BE2C (cell line): Measurements from ENCODE around the gene SEMA5B.

Experiments
- DNase-seq: peaks from one replicate; pipeline ENCODE4 v3.0.0-alpha.2; 2020
- H3K27me3 ChIP-seq: fragments of 250-450 bp; sonication (Bioruptor Pico); 2 replicates; pipeline ENCODE4 v1.5.1; 2020; ENCODE audit warnings: mild to moderate bottlenecking
- H3K36me3 ChIP-seq: fragments of 250-450 bp; sonication (Bioruptor Pico); 2 replicates; pipeline ENCODE4 v1.5.1; 2020; ENCODE audit warnings: mild to moderate bottlenecking
- H3K4me1 ChIP-seq: fragments of 250-450 bp; sonication (Bioruptor Pico); 2 replicates; pipeline ENCODE4 v1.5.1; 2020
- H3K4me3 ChIP-seq: 2 replicates; pipeline ENCODE4 v1.5.1; 2011; ENCODE audit warnings: low read depth, low read length
- H3K9me3 ChIP-seq: fragments of 250-450 bp; sonication (Bioruptor Pico); 2 replicates; pipeline ENCODE4 v1.5.1; 2020
- TF ChIP-seq, protein P1 (sequence below): IDR thresholded peaks from 2 replicates; pipeline ENCODE4 v1.5.1; 2012; ENCODE audit warnings: mild to moderate bottlenecking, low read depth, low read length

SEMA5B gene

DNA sequence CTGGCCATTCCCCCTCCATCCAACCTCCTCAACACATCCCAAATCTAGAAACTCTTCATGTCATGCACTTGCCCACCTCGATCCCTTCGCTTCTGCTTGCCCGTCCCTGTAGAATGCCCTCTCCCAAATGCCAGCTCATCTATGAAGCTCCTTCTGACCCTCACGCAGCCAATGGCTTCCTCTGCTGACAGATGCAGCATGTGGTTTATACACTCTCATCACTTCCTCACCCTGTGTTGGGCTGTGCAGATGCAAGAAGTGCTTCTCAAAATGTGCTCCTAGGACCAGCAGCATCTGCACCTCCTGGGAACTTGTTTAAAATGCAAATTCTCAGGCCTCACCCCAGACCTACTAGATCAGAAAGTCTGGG is 51.7 kb downstream of the SEMA5B start:
- H3K4me3 ChIP-seq, result no peak overlapping the region
- peaks cover 33% of the 10 kb centered on the region for H3K4me1 ChIP-seq

DNA sequence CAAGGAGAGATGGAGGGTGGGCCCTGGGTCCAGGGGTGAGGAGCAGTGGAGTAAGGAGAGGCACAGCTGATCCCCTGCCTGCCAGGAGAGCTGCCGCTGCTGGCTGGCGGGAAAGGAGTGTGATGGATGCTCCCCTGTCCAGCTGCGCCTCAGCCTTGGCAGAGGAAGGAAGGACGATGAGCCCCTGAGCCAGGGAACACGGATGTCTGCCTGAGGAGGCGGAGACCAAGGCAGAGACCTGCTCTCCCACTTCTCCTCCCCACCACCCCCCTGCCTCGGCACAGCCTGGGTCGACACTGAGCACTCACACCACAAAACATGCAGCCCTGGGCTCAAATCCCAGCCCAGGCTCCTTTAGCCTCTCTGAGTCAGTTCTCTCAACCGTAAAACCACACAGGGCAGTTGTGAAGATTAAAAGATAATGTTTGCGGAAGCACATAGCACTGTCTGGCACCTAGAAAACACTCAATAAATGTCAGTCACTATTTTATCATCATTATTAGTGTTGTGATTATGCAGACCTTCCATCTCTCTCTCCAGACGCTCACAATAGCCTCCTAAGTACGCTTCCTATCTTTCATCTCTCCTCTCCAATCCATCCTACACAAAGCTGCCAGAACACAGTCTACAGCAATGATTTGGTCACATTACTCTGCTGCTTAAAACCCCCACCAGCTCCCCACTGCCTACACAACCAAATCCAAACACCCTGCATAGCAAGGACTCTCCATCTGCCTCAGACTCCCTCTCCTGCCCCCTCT is 52.2 kb downstream of the SEMA5B start:
- Histone ChIP-seq H3K36me3 (no peaks in the 10 kb centered on the region), H3K4me3 (peak overlapping the region; percentile 25), H3K9me3 (no peaks in the 10 kb centered on the region), H3K27me3 (peaks cover 47% of the 10 kb centered on the region), H3K4me1 (peaks cover 33% of the 10 kb centered on the region)
- TF ChIP-seq, protein P1, sequence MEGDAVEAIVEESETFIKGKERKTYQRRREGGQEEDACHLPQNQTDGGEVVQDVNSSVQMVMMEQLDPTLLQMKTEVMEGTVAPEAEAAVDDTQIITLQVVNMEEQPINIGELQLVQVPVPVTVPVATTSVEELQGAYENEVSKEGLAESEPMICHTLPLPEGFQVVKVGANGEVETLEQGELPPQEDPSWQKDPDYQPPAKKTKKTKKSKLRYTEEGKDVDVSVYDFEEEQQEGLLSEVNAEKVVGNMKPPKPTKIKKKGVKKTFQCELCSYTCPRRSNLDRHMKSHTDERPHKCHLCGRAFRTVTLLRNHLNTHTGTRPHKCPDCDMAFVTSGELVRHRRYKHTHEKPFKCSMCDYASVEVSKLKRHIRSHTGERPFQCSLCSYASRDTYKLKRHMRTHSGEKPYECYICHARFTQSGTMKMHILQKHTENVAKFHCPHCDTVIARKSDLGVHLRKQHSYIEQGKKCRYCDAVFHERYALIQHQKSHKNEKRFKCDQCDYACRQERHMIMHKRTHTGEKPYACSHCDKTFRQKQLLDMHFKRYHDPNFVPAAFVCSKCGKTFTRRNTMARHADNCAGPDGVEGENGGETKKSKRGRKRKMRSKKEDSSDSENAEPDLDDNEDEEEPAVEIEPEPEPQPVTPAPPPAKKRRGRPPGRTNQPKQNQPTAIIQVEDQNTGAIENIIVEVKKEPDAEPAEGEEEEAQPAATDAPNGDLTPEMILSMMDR, result no peak
- peak; percentile 89 for DNase-seq

More for the DNA sequence above, 51.7 kb downstream of the SEMA5B start:
- DNase-seq, result no peak
- no peaks in the 10 kb centered on the region for H3K36me3 ChIP-seq
- H3K27me3 ChIP-seq, result peaks cover 44% of the 10 kb centered on the region
- no peaks in the 10 kb centered on the region for H3K9me3 ChIP-seq
- TF ChIP-seq, protein P1, result no peak

DNA sequence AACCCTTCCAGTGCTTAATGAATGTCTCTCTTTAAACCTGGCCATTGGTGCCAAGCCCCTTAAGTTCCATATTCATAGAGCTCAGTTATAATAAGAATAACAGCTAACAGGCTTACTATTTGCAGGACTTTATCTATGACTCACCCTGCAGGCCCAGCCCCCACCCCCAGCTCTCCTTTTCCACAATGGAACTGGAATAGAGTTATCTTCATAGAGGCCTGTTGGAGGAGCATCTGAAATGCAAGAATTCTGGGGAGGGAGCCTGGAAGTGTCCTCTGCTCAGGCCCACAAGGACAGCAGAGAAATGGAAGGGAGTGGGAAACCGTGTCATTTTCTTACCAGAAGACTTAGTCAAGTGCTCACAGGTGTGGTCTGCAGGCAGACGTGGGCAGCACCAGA is 52.8 kb downstream of the SEMA5B start:
- Histone ChIP-seq H3K9me3 (no peaks in the 10 kb centered on the region), H3K4me3 (peak overlapping the region; percentile 25), H3K27me3 (peaks cover 44% of the 10 kb centered on the region), H3K36me3 (no peaks in the 10 kb centered on the region), H3K4me1 (peaks cover 33% of the 10 kb centered on the region)
- TF ChIP-seq, protein P1, result no peak
- DNase-seq, result peak; percentile 74

DNA sequence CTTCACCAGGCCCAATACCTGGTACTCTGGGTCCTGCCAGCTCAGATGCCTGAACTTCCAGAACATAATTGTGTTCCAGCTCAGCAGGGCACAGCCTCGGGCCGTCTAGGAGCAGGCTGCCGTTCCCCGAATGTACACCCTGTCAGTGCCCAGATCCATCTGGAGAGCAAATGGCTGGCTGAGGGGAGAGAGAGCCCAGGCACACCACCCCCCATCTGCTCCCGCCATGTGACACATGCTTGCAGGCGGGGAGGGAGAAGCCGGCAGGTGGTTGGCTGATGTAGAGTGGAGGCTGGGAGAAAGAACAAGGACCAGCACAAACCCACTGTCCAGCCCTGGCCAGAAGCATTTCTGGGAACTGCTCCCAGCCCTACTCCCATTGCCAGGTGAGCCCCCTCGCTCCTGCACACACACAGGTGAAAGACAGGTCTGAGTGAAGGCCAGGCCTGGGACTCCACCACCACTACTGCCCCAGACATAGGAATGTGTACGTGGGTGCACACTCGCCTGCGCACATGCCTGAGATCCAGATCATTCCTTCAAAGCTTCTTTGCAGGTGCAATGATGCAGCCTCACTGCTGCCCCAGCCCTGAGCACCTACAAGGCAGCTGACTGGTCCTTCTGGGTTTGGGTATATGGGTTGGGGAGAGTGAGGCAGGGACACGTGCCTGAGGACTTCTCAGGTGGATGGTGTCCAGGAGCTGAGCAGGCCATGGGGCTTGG is 53.5 kb downstream of the SEMA5B start:
- Histone ChIP-seq H3K27me3 (peaks cover 37% of the 10 kb centered on the region), H3K4me1 (peaks cover 33% of the 10 kb centered on the region), H3K4me3 (no peak overlapping the region), H3K9me3 (no peaks in the 10 kb centered on the region), H3K36me3 (no peaks in the 10 kb centered on the region)
- DNase-seq, result peak; percentile 71
- TF ChIP-seq, protein P1, result no peak

DNA sequence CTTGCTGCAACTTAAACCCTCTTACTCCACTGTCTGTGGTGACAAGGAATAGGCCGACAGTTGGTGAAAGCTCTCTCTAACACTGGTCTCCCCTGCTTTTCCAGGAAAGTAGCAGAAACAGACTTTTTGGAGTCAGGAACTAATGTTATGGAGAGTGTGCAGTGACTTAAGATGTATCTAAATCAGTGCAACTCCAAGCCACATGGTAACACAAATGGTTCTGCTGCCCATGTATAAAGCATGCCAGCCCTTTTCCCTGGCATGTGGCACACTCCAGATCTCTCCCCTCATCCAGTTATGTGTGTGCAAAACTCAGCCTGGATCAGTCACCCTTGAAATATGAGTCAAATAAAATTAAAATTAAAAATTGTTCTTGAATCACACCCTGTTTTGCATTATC is 55.4 kb downstream of the SEMA5B start:
- Histone ChIP-seq H3K36me3 (no peaks in the 10 kb centered on the region), H3K4me3 (no peak overlapping the region), H3K27me3 (peaks cover 23% of the 10 kb centered on the region), H3K9me3 (no peaks in the 10 kb centered on the region), H3K4me1 (peaks cover 24% of the 10 kb centered on the region)
- DNase-seq, result no peak
- TF ChIP-seq, protein P1, result no peak
